ENCODE measurements around the gene DIS3L2.

- no peak for TF ChIP-seq EZH2 (IDR thresholded peaks at IDR 0.05)
- TF ChIP-seq POLR2AphosphoS5 (IDR thresholded peaks at IDR 0.05; ENCODE audit: borderline replicate concordance, low read depth, low read length) = no peak
These were observed 31.4 kb downstream of the DIS3L2 start for GRCh38 chr2:231992888-231993287.
